Brain microvascular endothelial cell (primary cell): ENCODE results near the gene TMEM14C.
"Not testable (repeated sequence)": the region's sequence is repeated elsewhere in the genome, so short reads cannot be mapped to it uniquely, and the experiment has no call there.

Experiments
- DNase-seq: peaks from one replicate; pipeline ENCODE4 v3.0.0-alpha.2; 2020
- H3K27ac ChIP-seq: fragments of 250-450 bp; sonication (Bioruptor Pico); 2 replicates; pipeline ENCODE4 v1.5.1; 2020; ENCODE audit warnings: mild to moderate bottlenecking, moderate library complexity
- H3K27me3 ChIP-seq: fragments of 250-450 bp; sonication (Bioruptor Pico); replicated peaks from 2 replicates; pipeline ENCODE4 v1.5.1; 2020; ENCODE audit warnings: mild to moderate bottlenecking
- H3K36me3 ChIP-seq: fragments of 250-450 bp; sonication (Bioruptor Pico); replicated peaks from 2 replicates; pipeline ENCODE4 v1.5.1; 2020; ENCODE audit warnings: mild to moderate bottlenecking
- H3K4me3 ChIP-seq: 2 replicates; pipeline ENCODE4 v1.5.1; 2011; ENCODE audit warnings: low read depth, mild to moderate bottlenecking, control low read depth, low read length, moderate library complexity
- in situ Hi-C: cut with HindIII; loops from 2 replicates; pipeline ENCODE4 v1.10.0; 2017; ENCODE audit warnings: low sequenced_read_pairs, low pct_ligation_motif_present
- TF ChIP-seq, protein P1 (sequence below): IDR thresholded peaks from 2 replicates; pipeline ENCODE4 v1.5.1; 2011; ENCODE audit warnings: low read depth, mild to moderate bottlenecking, moderate library complexity, low read length, control low read depth, inconsistent platforms; ENCODE audit errors: missing control alignments

Gene TMEM14C

GRCh38 chr6:10747251-10747972 lies 24.5 kb downstream of the TMEM14C start, which contains the start of gene TMEM14B:
TSS of gene TMEM14B (plus strand) at chr6:10747805. CDS start at chr6:10749246, 1,441 bp downstream.
- peak within 1 kb of the TSS; percentile 45 for H3K27ac ChIP-seq
- peak within 1 kb of the TSS; percentile 79 for H3K4me3 ChIP-seq
- in situ Hi-C loops, result no loop called here
- peaks cover 9% of the 10 kb centered on the region for H3K36me3 ChIP-seq
- TF ChIP-seq, protein P1, sequence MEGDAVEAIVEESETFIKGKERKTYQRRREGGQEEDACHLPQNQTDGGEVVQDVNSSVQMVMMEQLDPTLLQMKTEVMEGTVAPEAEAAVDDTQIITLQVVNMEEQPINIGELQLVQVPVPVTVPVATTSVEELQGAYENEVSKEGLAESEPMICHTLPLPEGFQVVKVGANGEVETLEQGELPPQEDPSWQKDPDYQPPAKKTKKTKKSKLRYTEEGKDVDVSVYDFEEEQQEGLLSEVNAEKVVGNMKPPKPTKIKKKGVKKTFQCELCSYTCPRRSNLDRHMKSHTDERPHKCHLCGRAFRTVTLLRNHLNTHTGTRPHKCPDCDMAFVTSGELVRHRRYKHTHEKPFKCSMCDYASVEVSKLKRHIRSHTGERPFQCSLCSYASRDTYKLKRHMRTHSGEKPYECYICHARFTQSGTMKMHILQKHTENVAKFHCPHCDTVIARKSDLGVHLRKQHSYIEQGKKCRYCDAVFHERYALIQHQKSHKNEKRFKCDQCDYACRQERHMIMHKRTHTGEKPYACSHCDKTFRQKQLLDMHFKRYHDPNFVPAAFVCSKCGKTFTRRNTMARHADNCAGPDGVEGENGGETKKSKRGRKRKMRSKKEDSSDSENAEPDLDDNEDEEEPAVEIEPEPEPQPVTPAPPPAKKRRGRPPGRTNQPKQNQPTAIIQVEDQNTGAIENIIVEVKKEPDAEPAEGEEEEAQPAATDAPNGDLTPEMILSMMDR, result no peak
- no peaks in the 10 kb centered on the region for H3K27me3 ChIP-seq
- DNase-seq, result peak; percentile 95

DNA sequence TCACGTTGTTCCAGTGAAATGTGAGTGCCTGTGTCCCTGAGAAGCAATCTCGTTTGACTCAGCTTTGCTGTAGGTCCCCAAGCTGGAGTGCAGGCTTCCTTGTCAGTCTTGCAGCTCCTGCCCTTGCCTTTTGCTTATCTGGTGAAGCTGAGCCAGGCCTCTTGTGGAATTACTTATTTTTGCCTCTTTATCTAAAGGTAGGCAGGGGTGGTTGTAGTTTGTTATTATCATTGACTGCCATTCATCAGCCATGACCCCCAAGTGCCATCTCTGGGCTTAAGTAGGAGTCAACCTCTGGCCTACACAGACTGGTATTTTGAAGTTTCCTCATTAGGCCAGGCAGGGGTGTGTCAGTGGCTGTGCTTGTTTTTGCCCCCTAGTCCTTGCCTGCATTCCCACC lies 26.9 kb downstream of the TMEM14C start:
- Histone ChIP-seq H3K36me3 (peaks cover 10% of the 10 kb centered on the region), H3K27ac (no peak overlapping the region)
- in situ Hi-C loops, result no loop called here

GRCh38 chr6:10750568-10750967 lies 27.7 kb downstream of the TMEM14C start:
- in situ Hi-C loops, H3K27ac ChIP-seq, H3K27me3 ChIP-seq, DNase-seq, H3K4me3 ChIP-seq: not testable (repeated sequence)
- H3K36me3 ChIP-seq, result peaks cover 13% of the 10 kb centered on the region

More for the DNA sequence above, 26.9 kb downstream of the TMEM14C start:
- TF ChIP-seq, protein P1, result no peak
- DNase-seq, result no peak
- Histone ChIP-seq H3K4me3 (no peak overlapping the region), H3K27me3 (no peaks in the 10 kb centered on the region)

GRCh38 chr6:10751757-10752156 lies 28.9 kb downstream of the TMEM14C start:
- H3K4me3 ChIP-seq, in situ Hi-C loops, H3K27me3 ChIP-seq, DNase-seq, H3K27ac ChIP-seq: not testable (repeated sequence)
- peaks cover 17% of the 10 kb centered on the region for H3K36me3 ChIP-seq

- no peaks in the 10 kb centered on the region for H3K27me3 ChIP-seq
- TF ChIP-seq, protein P1, result no peak
- peaks cover 12% of the 10 kb centered on the region for H3K36me3 ChIP-seq
- DNase-seq, result no peak
- no peak overlapping the region for H3K4me3 ChIP-seq
- H3K27ac ChIP-seq, result no peak overlapping the region
- in situ Hi-C loops, result no loop called here
Observed at GRCh38 chr6:10756085-10756484, 33.2 kb downstream of the TMEM14C start.

GRCh38 chr6:10759312-10759839 lies 36.5 kb downstream of the TMEM14C start:
- in situ Hi-C loops, result no loop called here
- H3K4me3 ChIP-seq, result no peak overlapping the region
- peaks cover 9% of the 10 kb centered on the region for H3K36me3 ChIP-seq
- TF ChIP-seq, protein P1, result peak; percentile 60
- peak; percentile 82 for DNase-seq
- H3K27me3 ChIP-seq, result no peaks in the 10 kb centered on the region
- H3K27ac ChIP-seq, result peak overlapping the region; percentile 41
